GM23338 (cell line): ENCODE results near the gene PITHD1. TPM values are rescaled to one million over a fixed set of nuclear protein-coding genes. Genes with fewer than 3 reads are reported as not detected.

ENCODE experiments used
- ATAC-seq: fragments of 200-7000 bp; cut with Tn5 transposase; 3 replicates; pipeline ENCODE4 v1.9.1; 2020
- DNase-seq: peaks from one replicate; pipeline ENCODE4 v3.0.0-alpha.2; 2015; ENCODE audit warnings: low spot score
- H2AFZ ChIP-seq: fragments of 200-600 bp; sonication (generic); 2 replicates; pipeline ENCODE4 v1.8.0; 2016; ENCODE audit warnings: antibody characterized with exemption, mild to moderate bottlenecking, moderate library complexity
- H3F3A ChIP-seq: fragments of 200-600 bp; sonication (generic); replicated peaks from 2 replicates; pipeline ENCODE4 v1.8.0; 2017; ENCODE audit warnings: antibody characterized with exemption, mixed run types, low read depth
- H3K27ac ChIP-seq: fragments of 200-600 bp; sonication (generic); 2 replicates; pipeline ENCODE4 v1.6.1; 2016; ENCODE audit warnings: low read depth
- H3K27me3 ChIP-seq: fragments of 200-600 bp; sonication (generic); 2 replicates; pipeline ENCODE4 v1.8.0; 2016; ENCODE audit warnings: mild to moderate bottlenecking, mixed run types, moderate library complexity; ENCODE audit not compliant: insufficient read depth
- H3K36me3 ChIP-seq: fragments of 200-600 bp; sonication (generic); 2 replicates; pipeline ENCODE4 v1.8.0; 2016; ENCODE audit warnings: mild to moderate bottlenecking; ENCODE audit not compliant: insufficient read depth
- H3K4me1 ChIP-seq: fragments of 200-600 bp; sonication (generic); 2 replicates; pipeline ENCODE4 v1.8.0; 2016; ENCODE audit warnings: mild to moderate bottlenecking, moderate library complexity; ENCODE audit not compliant: insufficient read depth
- H3K4me2 ChIP-seq: fragments of 200-600 bp; sonication (generic); 2 replicates; pipeline ENCODE4 v1.7.1; 2017; ENCODE audit warnings: mixed run types
- H3K4me3 ChIP-seq: fragments of 200-600 bp; sonication (generic); 2 replicates; pipeline ENCODE4 v1.6.1; 2016; ENCODE audit warnings: mixed run types
- H3K79me2 ChIP-seq: fragments of 200-600 bp; sonication (generic); replicated peaks from 2 replicates; pipeline ENCODE4 v1.8.0; 2017; ENCODE audit warnings: mild to moderate bottlenecking; ENCODE audit not compliant: insufficient read depth
- H3K9me2 ChIP-seq: fragments of 200-600 bp; sonication (generic); 2 replicates; pipeline ENCODE4 v1.8.0; 2017; ENCODE audit not compliant: insufficient read depth
- H4K20me1 ChIP-seq: fragments of 200-600 bp; sonication (generic); replicated peaks from 2 replicates; pipeline ENCODE4 v1.8.0; 2017; ENCODE audit warnings: mild to moderate bottlenecking; ENCODE audit not compliant: insufficient read depth
- H3K27ac Mint-ChIP-seq: 2 replicates; pipeline ENCODE4 v1.8.0; 2020; ENCODE audit warnings: inconsistent platforms, mild to moderate bottlenecking, moderate library complexity, mixed read lengths
- H3K27me3 Mint-ChIP-seq: 3 replicates; pipeline ENCODE4 v1.8.0; 2022; ENCODE audit warnings: low read depth, mild to moderate bottlenecking, moderate library complexity, mixed read lengths, inconsistent platforms; ENCODE audit not compliant: insufficient read depth, poor library complexity
- H3K36me3 Mint-ChIP-seq: 3 replicates; pipeline ENCODE4 v1.8.0; 2021; ENCODE audit warnings: low read depth, mild to moderate bottlenecking, inconsistent platforms, moderate library complexity, mixed read lengths
- H3K4me1 Mint-ChIP-seq: 3 replicates; pipeline ENCODE4 v1.8.0; 2020; ENCODE audit warnings: mild to moderate bottlenecking, inconsistent platforms, mixed read lengths
- H3K4me3 Mint-ChIP-seq: 3 replicates; pipeline ENCODE4 v1.8.0; 2021; ENCODE audit warnings: moderate library complexity, mild to moderate bottlenecking, inconsistent platforms, mixed read lengths
- H3K9me3 Mint-ChIP-seq: 3 replicates; pipeline ENCODE4 v1.8.0; 2020; ENCODE audit warnings: moderate library complexity, mild to moderate bottlenecking, inconsistent platforms, mixed read lengths
- CREB1 ChIP-seq: fragments of 250-450 bp; sonication (Bioruptor Pico); IDR thresholded peaks from 2 replicates; pipeline ENCODE4 v1.5.0; 2020; ENCODE audit warnings: low read depth, mild to moderate bottlenecking, moderate library complexity
- CTCF ChIP-seq, 2 experiments: fragments of 200-600 bp in 1 of 2; sonication (generic) in 1 of 2; conservative IDR thresholded peaks; 2 replicates each; pipeline versions ENCODE4 v1.5.1 to v1.6.1; 2016 to 2017; ENCODE audit warnings: antibody characterized with exemption in 2 of 2, low read depth in 2 of 2, mild to moderate bottlenecking in 2 of 2, moderate library complexity in 1 of 2
- EZH2phosphoT487 ChIP-seq: fragments of 200-600 bp; sonication (generic); IDR thresholded peaks from one replicate; pipeline ENCODE4 v1.8.1; 2018; ENCODE audit warnings: antibody characterized with exemption; ENCODE audit not compliant: unreplicated experiment
- REST ChIP-seq: IDR thresholded peaks from one replicate; pipeline ENCODE4 v1.6.1; 2018; ENCODE audit warnings: antibody characterized with exemption; ENCODE audit not compliant: unreplicated experiment
- ZNF114 ChIP-seq: fragments of 250-450 bp; sonication (Bioruptor Pico); IDR thresholded peaks from 2 replicates; pipeline ENCODE4 v1.5.0; 2020; ENCODE audit warnings: mild to moderate bottlenecking, moderate library complexity
- ZNF331 ChIP-seq: fragments of 250-450 bp; sonication (Bioruptor Pico); IDR thresholded peaks from 2 replicates; pipeline ENCODE4 v1.5.0; 2020; ENCODE audit warnings: low read depth, mild to moderate bottlenecking, moderate library complexity
- ZNF462 ChIP-seq: fragments of 250-450 bp; sonication (Bioruptor Pico); IDR thresholded peaks from 2 replicates; pipeline ENCODE4 v1.5.0; 2020; ENCODE audit warnings: mild to moderate bottlenecking, moderate library complexity
- polyA plus RNA-seq: library from polyadenylated mRNA; unstranded; fragments of >200 nt; fragmentation: Nextera tagmentation; extraction: Ambion mirVana; gene quantifications from 2 replicates; pipeline ENCODE4 v1.2.1, GENCODE V29; 2016
- total RNA-seq: library from RNA; depleted of rRNA; stranded (reverse); fragments of >200 nt; shearing (Covaris generic); gene quantifications from 2 replicates; pipeline ENCODE4 v1.2.3, GENCODE V29; 2014

PITHD1 gene
- total and polyA plus RNA-seq, 2 experiments from 2014 or later, result 52.9 to 99.0 TPM

DNA sequence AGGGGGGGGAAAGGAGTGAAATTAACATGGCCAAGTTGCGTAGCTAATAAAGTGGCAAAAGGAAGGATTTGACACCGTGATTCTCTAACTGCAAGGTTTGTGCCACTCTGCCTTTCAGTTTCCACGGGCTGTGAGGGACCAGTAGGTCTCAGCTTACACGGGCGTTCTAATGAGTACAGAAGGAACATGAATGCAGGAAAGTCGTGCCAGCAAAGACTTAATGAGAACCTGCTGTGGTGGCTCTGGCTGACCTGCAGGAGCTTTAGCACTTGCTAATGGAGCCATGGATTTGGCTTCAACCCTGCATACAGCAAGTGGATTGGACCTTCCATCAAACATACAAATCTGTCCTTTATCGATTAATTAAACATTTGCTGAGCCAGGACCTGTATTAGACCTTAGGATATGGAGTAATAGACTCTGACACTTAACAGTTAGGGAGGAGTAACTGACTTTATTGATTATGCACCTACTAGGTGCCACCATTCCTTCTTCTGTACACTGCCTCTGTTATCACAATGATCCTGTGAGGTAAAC lies 15.1 kb upstream of the PITHD1 start:
- Mint-ChIP-seq H3K4me3 (no peak overlapping the region), H3K27me3 (peaks cover 6% of the 10 kb centered on the region), H3K9me3 (no peaks in the 10 kb centered on the region), H3K36me3 (peaks cover 48% of the 10 kb centered on the region), H3K27ac (no peak overlapping the region), H3K4me1 (no peaks in the 10 kb centered on the region)
- Histone ChIP-seq H2AFZ (no peak overlapping the region), H4K20me1 (peaks cover 19% of the 10 kb centered on the region), H3K4me3 (no peak overlapping the region), H3K27me3 (no peaks in the 10 kb centered on the region), H3K27ac (no peak overlapping the region), H3K9me2 (no peaks in the 10 kb centered on the region), H3K36me3 (peaks cover 27% of the 10 kb centered on the region), H3K4me1 (no peaks in the 10 kb centered on the region), H3K4me2 (no peak overlapping the region), H3F3A (peaks cover 4% of the 10 kb centered on the region), H3K79me2 (no peaks in the 10 kb centered on the region)
- no peak for DNase-seq
- TF ChIP-seq CREB1 (no peak), ZNF114 (no peak), CTCF (conservative IDR thresholded peaks at IDR 0.05; ENCODE audit: low read depth in 2 of 2) (no peak), ZNF331 (CRISPR knock-in tag) (no peak)
- no peak for ATAC-seq

DNA sequence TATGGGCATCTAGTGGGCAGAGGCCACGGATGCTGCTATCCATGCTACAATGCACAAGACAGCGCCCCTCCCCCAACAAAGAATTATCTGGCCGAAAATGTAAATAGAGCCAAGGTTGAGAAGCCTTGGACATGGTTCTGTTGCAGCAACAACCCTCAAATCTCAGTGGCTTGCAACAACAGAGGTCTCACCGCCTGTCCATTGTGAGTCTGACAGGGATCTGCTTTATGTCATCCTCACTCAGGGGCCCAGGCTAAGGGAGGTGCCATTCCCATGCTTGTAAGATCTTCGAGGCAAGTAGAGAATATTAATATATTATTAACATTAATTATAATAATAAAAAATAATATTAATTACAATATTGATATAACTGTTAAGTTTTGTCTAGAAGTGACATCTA lies 9.5 kb upstream of the PITHD1 start:
- H3K9me2 ChIP-seq, result no peaks in the 10 kb centered on the region
- no peak overlapping the region for H3K4me3 Mint-ChIP-seq
- no peak overlapping the region for H2AFZ ChIP-seq
- no peaks in the 10 kb centered on the region for H3K4me1 ChIP-seq
- peaks cover 17% of the 10 kb centered on the region; the same call in 2 of the 3 replicates for H3K36me3 Mint-ChIP-seq
- H3K27me3 ChIP-seq, result no peaks in the 10 kb centered on the region
- H4K20me1 ChIP-seq, result no peaks in the 10 kb centered on the region; the same call in 1 of the 2 replicates
- no peak overlapping the region for H3K27ac Mint-ChIP-seq
- no peak overlapping the region for H3K4me2 ChIP-seq
- H3K79me2 ChIP-seq, result peaks cover 3% of the 10 kb centered on the region; the same call in 1 of the 2 replicates
- no peaks in the 10 kb centered on the region for H3K27me3 Mint-ChIP-seq
- no peak overlapping the region for H3K4me3 ChIP-seq
- no peaks in the 10 kb centered on the region for H3K9me3 Mint-ChIP-seq
- H3K27ac ChIP-seq, result no peak overlapping the region
- H3K4me1 Mint-ChIP-seq, result no peaks in the 10 kb centered on the region
- peaks cover 5% of the 10 kb centered on the region for H3K36me3 ChIP-seq
- H3F3A ChIP-seq, result 0 out of 2 replicates have a peak, but pooled peaks cover 2% of the 10 kb centered on the region
- no peak for DNase-seq
- ATAC-seq, result no peak
- TF ChIP-seq REST (no peak), EZH2phosphoT487 (no peak), ZNF462 (CRISPR knock-in tag) (no peak), CTCF (conservative IDR thresholded peaks at IDR 0.05; ENCODE audit: low read depth in 2 of 2) (no peak), ZNF331 (CRISPR knock-in tag) (no peak)
